ENCODE results near the gene TNK2.
"Not testable (repeated sequence)": the region's sequence is repeated elsewhere in the genome, so short reads cannot be mapped to it uniquely, and the experiment has no call there.

TNK2 gene

GRCh38 chr3:195872097-195872496 is 36.3 kb downstream of the TNK2 start:
- no peak for DNase-seq (ENCODE audit: low read depth in 3 of 3, low spot score in 1 of 3)

GRCh38 chr3:195871686-195872085 is 36.7 kb downstream of the TNK2 start:
- DNase-seq (ENCODE audit: low read depth in 3 of 3, low spot score in 1 of 3), result not testable (repeated sequence)

- no peak for DNase-seq (ENCODE audit: low read depth in 3 of 3, low spot score in 1 of 3)
These were observed 37.4 kb downstream of the TNK2 start for GRCh38 chr3:195870937-195871336.

GRCh38 chr3:195870442-195870841 is 37.9 kb downstream of the TNK2 start:
- DNase-seq (ENCODE audit: low read depth in 3 of 3, low spot score in 1 of 3), result no peak

DNA sequence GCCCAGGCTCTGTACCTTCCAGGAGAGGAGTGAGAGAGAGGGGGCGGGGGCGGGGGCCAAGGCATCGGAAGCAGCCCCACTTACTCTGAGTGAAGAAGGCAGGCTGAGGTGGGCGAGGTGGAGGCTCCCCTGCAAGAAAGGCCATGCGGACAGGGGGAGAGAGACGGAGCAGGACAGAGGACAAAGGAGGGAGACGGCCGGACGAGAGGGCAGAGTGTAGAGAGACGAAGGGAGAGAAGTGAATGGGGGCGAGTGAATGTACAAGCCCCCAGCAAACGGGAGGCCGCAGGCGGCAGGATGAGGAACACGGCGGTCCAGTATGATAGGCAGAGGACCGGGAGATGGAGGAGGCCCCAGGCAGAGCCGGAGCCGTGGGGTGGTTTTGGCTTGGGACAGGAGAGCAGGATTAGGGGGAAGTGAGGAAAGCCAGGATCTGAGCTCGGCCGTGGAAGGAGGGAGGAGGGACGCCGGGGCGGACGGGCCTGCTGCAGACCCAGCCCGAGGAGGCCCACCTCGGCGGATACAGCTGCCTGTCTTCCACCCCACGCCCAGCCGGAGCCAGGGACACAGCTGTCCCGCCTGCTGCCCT is 38.8 kb downstream of the TNK2 start:
- DNase-seq (ENCODE audit: low read depth in 3 of 3, low spot score in 1 of 3), result no peak

GRCh38 chr3:195868866-195869412 is 39.4 kb downstream of the TNK2 start:
- no peak for DNase-seq (ENCODE audit: low read depth in 3 of 3, low spot score in 1 of 3)

DNA sequence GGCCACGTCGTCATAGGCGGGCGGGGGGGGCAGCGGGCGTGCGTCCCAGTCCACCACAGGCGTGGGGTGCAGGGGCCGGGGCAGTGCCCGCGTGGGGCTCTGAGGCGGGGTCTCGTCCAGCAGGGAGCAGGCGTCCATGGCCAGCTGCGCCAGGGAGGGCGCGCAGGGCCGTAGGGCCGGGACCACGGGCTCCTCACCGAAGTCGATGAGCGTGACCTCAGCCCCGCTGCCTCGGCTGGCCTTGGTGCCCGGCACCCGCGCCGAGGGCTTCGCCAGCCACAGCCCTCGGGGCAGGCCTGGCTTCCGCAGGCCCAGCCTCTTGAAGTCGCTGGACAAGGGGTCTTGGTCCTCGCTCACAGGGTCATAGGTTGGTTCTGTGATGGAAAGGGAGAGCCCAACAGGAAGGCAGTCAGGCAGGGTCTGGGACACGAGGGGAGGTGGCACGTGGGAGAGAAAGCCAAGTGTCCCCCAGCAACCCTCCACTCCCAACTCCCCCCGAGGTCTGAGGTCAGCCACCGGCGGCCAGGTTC is 40.0 kb downstream of the TNK2 start:
- no peak for DNase-seq (ENCODE audit: low read depth in 3 of 3, low spot score in 1 of 3)

GRCh38 chr3:195867631-195868335 is 40.6 kb downstream of the TNK2 start:
- no peak for DNase-seq (ENCODE audit: low read depth in 3 of 3, low spot score in 1 of 3)

GRCh38 chr3:195866686-195867511 is 41.5 kb downstream of the TNK2 start:
- no peak for DNase-seq (ENCODE audit: low read depth in 3 of 3, low spot score in 1 of 3)

GRCh38 chr3:195865752-195866151 is 42.6 kb downstream of the TNK2 start:
- no peak for DNase-seq (ENCODE audit: low read depth in 3 of 3, low spot score in 1 of 3)

GRCh38 chr3:195863121-195864061 is 45.0 kb downstream of the TNK2 start:
- peak in 2 of 3 donors; percentile 34 to 52 for DNase-seq (ENCODE audit: low read depth in 3 of 3, low spot score in 1 of 3)

- DNase-seq (ENCODE audit: low read depth in 3 of 3, low spot score in 1 of 3), result not testable (repeated sequence)
These were observed 46.0 kb downstream of the TNK2 start for GRCh38 chr3:195862318-195862717.

DNA sequence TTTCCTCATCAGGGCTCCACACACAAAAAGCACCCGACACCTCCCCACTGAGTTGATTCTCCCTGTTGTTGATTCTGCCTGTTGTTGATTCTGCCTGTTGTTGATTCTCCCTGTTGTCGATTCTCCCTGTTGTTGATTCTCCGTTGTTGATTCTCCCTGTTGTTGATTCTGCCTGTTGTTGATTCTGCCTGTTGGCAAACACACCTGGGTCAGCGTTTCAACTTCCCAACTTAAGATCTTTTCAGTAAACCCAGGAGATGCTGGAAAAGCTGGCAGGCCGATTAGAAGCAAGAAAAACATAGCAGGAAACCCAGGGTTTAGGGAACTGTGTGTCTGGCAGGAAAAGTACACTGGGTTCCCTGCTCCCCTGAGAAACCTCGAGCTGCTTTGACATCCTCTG is 47.9 kb downstream of the TNK2 start:
- no peak for DNase-seq (ENCODE audit: low read depth in 3 of 3, low spot score in 1 of 3)

GRCh38 chr3:195859846-195860411 is 48.4 kb downstream of the TNK2 start:
- no peak for DNase-seq (ENCODE audit: low read depth in 3 of 3, low spot score in 1 of 3)

- DNase-seq (ENCODE audit: low read depth in 3 of 3, low spot score in 1 of 3), result peak; percentile 25 to 79 (median 62)
These were observed 49.1 kb downstream of the TNK2 start for GRCh38 chr3:195859061-195859845.

DNA sequence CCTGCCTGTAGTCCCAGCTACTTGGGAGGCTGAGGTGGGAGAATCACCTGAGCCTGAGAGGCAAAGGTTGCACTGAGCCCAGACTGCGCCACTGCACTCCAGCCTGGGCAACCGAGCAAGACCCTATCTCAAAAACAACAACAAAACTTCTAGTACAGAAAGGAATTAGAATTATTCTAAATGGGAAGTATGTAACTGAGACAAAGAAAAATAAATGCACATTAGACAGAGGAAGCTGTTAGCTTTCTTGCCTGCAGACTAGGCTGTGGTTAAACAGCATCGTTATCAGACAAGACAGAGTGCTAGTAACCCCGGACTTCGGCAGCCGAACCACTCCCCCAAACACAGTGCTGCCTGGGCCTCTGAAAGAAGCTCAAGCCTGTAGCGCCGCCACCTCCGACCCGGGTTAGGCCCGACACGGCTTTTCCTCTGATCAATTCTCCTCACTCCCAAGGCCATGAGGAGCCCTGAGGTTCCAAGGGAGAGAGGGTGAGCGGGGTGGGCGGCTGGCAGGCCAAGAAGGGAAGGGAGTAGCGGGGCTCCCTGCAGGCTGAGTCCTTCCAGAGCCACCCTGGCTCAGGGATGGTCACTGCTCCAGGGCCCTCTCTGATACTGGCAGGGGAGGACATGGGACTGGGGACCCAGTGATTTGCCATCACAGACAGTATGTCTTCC is 51.8 kb downstream of the TNK2 start:
- no peak for DNase-seq (ENCODE audit: low read depth in 3 of 3, low spot score in 1 of 3)

- DNase-seq (ENCODE audit: low read depth in 3 of 3, low spot score in 1 of 3), result no peak
These were observed 52.6 kb downstream of the TNK2 start for GRCh38 chr3:195855471-195856409.
